ENCODE measurements around the gene PDCL2.
"Not testable (repeated sequence)": the region's sequence is repeated elsewhere in the genome, so short reads cannot be mapped to it uniquely, and the experiment has no call there.

Gene PDCL2

GRCh38 chr4:55600640-55601039, 8.6 kb upstream of the PDCL2 start:
- DNase-seq (ENCODE audit: low read depth): no peak
- H3K4me3 ChIP-seq (ENCODE audit: low read depth, low read length): no peak overlapping the region

DNA sequence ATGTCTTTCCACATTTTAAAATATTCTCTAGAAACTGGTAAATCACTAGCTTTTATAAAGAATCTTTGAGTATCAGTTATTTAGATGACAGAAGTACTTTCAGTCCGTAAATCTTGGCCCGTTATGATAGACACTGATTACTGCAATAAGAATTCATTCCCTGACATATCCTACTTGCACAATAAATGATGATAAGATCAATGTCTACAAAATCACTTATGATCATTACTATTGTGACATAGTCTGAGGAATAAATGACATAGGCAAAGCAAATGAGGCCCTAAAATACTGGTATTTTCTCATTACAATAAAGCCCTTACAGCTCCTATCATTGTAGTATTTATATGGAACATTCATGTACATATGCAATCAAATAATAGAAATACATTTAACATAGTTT, 6.6 kb upstream of the PDCL2 start:
- H3K4me3 ChIP-seq (ENCODE audit: low read depth, low read length): no peak overlapping the region
- DNase-seq (ENCODE audit: low read depth): no peak

DNA sequence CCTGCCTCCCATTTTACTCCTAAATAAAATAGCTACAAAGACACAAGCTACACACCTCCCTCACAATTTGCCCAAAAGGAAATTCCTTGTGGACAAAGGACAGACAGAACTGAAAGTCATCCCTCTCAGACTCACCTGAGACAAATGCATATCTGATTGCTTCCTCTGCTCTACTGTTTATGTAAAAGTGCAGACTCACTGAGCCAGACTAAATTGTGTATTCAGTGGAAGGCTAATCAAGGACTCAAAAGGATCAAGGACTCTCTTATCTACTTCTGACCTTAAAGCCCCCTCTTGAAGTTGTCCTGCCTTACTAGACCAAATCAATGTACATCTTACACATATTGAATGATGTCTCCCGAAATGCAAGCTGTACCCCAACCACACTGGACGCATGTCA, 3.9 kb downstream of the PDCL2 start:
- DNase-seq (ENCODE audit: low read depth): no peak

GRCh38 chr4:55582773-55583172, 9.3 kb downstream of the PDCL2 start:
- DNase-seq (ENCODE audit: low read depth); H3K4me3 ChIP-seq (ENCODE audit: low read depth, low read length): not testable (repeated sequence)

More for the DNA sequence above, 3.9 kb downstream of the PDCL2 start:
- H3K4me3 ChIP-seq (ENCODE audit: low read depth, low read length): no peak overlapping the region

GRCh38 chr4:55578341-55579010, 13.6 kb downstream of the PDCL2 start:
- no peak overlapping the region for H3K4me3 ChIP-seq (ENCODE audit: low read depth, low read length)
- no peak for DNase-seq (ENCODE audit: low read depth)

DNA sequence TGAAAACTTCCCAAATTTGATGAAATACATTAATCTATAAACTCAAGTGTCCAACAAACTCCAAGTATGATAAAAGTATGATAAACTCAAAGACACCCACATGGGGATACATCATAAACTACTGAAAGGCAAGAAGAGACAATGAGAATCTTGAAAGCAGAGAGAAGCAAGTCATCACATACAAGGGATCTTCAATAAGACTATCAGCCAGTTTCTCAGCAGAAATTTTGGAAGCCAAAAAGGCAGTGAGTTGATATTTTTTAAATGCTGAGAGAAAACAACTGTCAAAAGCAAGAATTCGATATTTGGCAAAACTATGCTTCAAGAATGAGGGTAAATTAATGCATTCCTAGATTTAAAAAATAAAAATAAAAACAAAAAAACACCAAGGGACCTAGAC, 16.5 kb downstream of the PDCL2 start:
- H3K4me3 ChIP-seq (ENCODE audit: low read depth, low read length): no peak overlapping the region

DNA sequence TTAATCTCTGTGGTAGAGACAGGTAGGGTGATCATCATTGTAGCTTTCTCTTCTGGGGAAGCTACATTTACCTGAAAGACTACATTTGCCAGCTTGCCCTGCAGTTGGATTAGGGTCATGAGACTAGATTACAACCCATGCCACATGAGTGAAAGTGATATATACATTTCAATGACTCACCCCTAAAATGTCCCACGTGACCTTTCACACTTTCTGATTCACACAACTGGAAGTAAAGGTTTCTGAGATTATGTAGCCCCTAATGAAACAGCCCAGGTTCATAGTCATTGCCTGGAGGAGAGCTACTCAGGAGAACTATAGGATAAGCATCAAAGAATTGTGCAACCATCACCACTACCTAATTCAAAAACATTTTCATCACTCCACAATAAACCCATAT, 17.8 kb downstream of the PDCL2 start:
- DNase-seq (ENCODE audit: low read depth): no peak
- H3K4me3 ChIP-seq (ENCODE audit: low read depth, low read length): no peak overlapping the region

More for the DNA sequence above, 16.5 kb downstream of the PDCL2 start:
- no peak for DNase-seq (ENCODE audit: low read depth)

DNA sequence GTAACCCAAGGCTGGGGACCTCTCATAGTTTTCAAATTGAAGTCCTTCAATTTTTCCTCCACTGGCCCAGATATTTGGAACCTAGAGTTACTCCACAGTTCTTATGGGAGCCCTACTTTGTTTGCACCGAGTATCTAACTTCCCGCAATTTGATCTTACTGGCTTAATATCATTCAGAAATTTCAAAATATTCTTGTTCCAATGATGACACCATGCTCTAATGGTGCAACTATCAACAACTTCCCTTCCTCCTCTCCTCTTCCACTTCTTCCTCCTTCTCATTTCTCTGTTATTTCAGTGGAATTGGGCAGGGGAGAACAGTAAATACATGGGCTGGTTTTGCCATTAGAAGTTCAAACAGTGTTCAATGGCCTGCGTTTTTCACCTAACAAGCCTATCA, 20.2 kb downstream of the PDCL2 start:
- H3K4me3 ChIP-seq (ENCODE audit: low read depth, low read length): no peak overlapping the region
- no peak for DNase-seq (ENCODE audit: low read depth)

GRCh38 chr4:55568905-55569504, 23.0 kb downstream of the PDCL2 start:
- no peak for DNase-seq (ENCODE audit: low read depth)

GRCh38 chr4:55561889-55562288, 30.2 kb downstream of the PDCL2 start:
- no peak overlapping the region for H3K4me3 ChIP-seq (ENCODE audit: low read depth, low read length)
- no peak for DNase-seq (ENCODE audit: low read depth)

More at GRCh38 chr4:55568905-55569504, 23.0 kb downstream of the PDCL2 start:
- H3K4me3 ChIP-seq (ENCODE audit: low read depth, low read length): no peak overlapping the region

GRCh38 chr4:55560096-55560495, 31.9 kb downstream of the PDCL2 start:
- no peak for DNase-seq (ENCODE audit: low read depth)
- no peak overlapping the region for H3K4me3 ChIP-seq (ENCODE audit: low read depth, low read length)

DNA sequence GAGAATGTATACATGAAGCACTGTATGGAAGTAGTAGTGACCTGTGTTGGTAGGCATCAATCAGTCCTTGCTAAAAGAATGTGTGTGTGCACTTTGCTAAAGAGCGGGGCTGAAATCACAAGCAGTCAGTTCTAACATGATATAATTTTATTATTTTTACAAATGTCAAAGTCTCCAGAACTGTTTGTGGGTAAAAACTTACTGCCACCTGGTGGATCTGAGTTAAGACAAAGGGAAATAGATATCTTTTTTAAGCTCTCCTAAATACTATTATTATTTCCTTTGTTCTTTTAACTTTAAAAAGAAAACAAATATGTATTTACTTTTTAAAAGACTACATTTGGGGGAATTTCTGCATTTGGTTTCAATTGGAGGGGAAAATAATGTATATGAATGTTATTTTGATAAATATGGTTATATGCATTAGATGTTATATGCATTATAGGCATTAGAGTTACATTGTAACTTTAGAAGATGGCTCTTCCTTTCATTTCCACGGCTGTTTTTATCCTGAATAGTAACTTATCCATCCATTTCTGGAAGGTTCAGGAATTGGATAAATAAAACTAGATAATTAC, 37.5 kb downstream of the PDCL2 start:
- peak; percentile 25 for DNase-seq (ENCODE audit: low read depth)
- no peak overlapping the region for H3K4me3 ChIP-seq (ENCODE audit: low read depth, low read length)

DNA sequence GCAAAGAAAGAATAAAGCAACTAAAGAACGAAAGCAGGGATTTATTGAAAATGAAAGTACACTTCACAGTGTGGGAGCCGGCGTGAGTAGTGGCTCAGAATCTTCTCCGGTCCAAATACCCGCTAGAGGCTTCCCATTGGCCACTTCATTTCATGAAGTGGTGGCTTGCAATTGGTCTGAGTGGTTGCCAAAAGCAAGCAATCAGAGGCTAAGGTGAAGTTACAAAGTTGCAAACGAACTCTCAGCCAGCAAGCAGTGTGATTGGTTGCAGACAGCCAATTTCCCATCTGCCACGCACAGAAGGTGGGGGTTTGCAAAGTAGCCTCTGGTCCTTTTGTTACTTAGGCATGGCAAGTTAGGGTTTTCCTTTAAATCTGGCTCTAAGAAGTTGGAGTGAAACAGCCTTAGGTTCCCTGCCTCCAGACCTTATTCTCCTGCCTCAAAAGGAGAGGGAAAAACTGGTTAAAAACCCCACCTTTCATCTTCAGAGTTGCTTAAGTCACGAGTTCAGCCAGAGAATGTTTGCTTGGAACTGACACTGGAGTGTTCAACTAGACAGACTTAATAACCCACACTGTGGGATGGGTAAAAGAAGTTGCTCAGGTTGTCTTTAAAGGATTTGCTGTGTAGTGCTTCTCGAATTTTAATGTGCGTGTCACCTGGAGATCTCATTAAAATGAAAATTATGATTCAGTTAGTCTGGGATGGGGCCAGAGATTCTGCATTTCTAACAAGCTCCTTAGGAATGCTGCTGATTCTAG, 38.4 kb downstream of the PDCL2 start:
- peak; percentile 28 for DNase-seq (ENCODE audit: low read depth)
- peak overlapping the region; percentile 12 for H3K4me3 ChIP-seq (ENCODE audit: low read depth, low read length)

- DNase-seq (ENCODE audit: low read depth); H3K4me3 ChIP-seq (ENCODE audit: low read depth, low read length): not testable (repeated sequence)
Measured at GRCh38 chr4:55551964-55552363, 40.1 kb downstream of the PDCL2 start.

- peak; percentile 42 for DNase-seq (ENCODE audit: low read depth)
- H3K4me3 ChIP-seq (ENCODE audit: low read depth, low read length): no peak overlapping the region
Measured at GRCh38 chr4:55549888-55550287, 42.2 kb downstream of the PDCL2 start.

- DNase-seq (ENCODE audit: low read depth): no peak
- peak overlapping the region; percentile 87 for H3K4me3 ChIP-seq (ENCODE audit: low read depth, low read length)
Measured at GRCh38 chr4:55547918-55548317, 44.1 kb downstream of the PDCL2 start.

- peak overlapping the region; percentile 87 for H3K4me3 ChIP-seq (ENCODE audit: low read depth, low read length)
- peak; percentile 11 for DNase-seq (ENCODE audit: low read depth)
Measured at GRCh38 chr4:55547466-55547770, 44.6 kb downstream of the PDCL2 start.

DNA sequence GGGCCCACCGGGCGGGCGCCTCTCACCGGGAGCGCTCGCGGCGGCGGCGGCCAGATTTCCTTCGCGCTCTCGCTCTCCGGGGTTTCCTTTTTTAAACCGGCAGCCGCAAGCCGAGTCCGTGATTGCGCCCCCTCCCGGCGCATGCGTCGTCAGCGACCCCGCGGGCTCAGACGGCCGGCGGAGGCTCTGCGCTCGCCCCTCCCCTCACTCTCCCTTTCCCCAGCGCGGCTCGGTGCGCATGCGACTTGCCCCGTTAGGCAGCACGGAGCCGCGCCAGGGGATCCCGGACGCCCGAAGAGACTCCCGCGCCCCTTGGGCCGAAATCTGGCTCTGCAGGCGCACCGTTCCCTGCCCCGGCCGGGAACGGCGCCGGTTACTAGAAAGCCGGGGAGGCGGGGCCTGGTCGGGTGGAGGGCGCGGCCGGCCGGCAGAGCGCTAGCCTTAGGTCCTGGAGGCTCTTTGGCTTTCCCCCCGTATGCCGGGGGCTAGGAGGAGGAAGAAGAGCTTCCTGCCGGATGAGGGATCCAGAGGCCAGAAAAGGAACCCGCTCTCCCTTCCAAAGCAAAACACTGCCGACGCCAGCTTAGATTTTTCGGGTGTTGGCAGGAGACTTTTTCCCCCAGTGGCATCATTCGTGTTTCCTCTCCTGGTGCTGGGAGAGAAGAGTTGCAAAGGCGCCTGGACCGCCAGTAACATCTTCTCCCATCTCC, 45.1 kb downstream of the PDCL2 start, which contains the start of gene CLOCK:
TSS of gene CLOCK (minus strand) at position 154 of the 710 bp plus-strand sequence. CDS start 64,124 bp downstream, outside the sequence.
- peak within 1 kb of the TSS; percentile 87 for H3K4me3 ChIP-seq (ENCODE audit: low read depth, low read length)
- DNase-seq (ENCODE audit: low read depth): peak; percentile 58

GRCh38 chr4:55546506-55546755, 45.6 kb downstream of the PDCL2 start:
- DNase-seq (ENCODE audit: low read depth): no peak
- H3K4me3 ChIP-seq (ENCODE audit: low read depth, low read length): peak overlapping the region; percentile 87
